GM12878 (cell line): Measurements from ENCODE around the gene CNN2. TPM values are rescaled to one million over a fixed set of nuclear protein-coding genes. Genes with fewer than 3 reads are reported as not detected.

Source experiments
- ATAC-seq: fragments of 200-7000 bp; cut with Tn5 transposase; 3 replicates; pipeline ENCODE4 v1.9.1; 2020; ENCODE audit warnings: mild to moderate bottlenecking, moderate library complexity
- BruUV-seq: library from RNA; stranded (reverse); fragments of 400-500 nt; replicated peaks from 2 replicates; lab custom pipeline; 2021; lab: Mats Ljungman, UMichigan
- CTCF ChIA-PET: fragments of 300-600 bp; sonication (Branson Sonifier 250); formaldehyde crosslinking; extraction: SDS; loops from one replicate; lab custom pipeline; 2021; ENCODE audit warnings: inconsistent platforms; lab: Yijun Ruan, JAX
- POLR2A ChIA-PET: fragments of 350-600 bp; formaldehyde crosslinking; extraction: SDS; loops from one replicate; lab custom pipeline; 2021; ENCODE audit warnings: inconsistent platforms; lab: Charles Lee
- RAD21 ChIA-PET: fragments of 300-600 bp; sonication (Branson Sonifier 250); formaldehyde crosslinking; loops from one replicate; lab custom pipeline; 2023; ENCODE audit warnings: antibody characterized with exemption; ENCODE audit not compliant: unreplicated experiment; lab: Charles Lee
- SMC1A ChIA-PET: fragments of 300-600 bp; sonication (Branson Sonifier 250); formaldehyde crosslinking; loops from one replicate; lab custom pipeline; 2023; ENCODE audit not compliant: unreplicated experiment, uncharacterized antibody; lab: Charles Lee
- DNase-seq: peaks from one replicate; pipeline ENCODE4 v3.0.0-alpha.2; 2011; ENCODE audit warnings: low read depth, low spot score
- FAIRE-seq: peaks from 3 replicates; lab custom pipeline; 2011; peaks lifted over from hg19 to GRCh38; lab: Jason Lieb, UNC
- H2AFZ ChIP-seq: 2 replicates; pipeline ENCODE4 v1.6.0; 2011; ENCODE audit warnings: low read depth, low read length, control low read depth; ENCODE audit not compliant: control insufficient read depth
- H3K27ac ChIP-seq: 2 replicates; pipeline ENCODE4 v1.5.1; 2011; ENCODE audit warnings: control low read depth; ENCODE audit not compliant: control insufficient read depth, insufficient read depth
- H3K27me3 ChIP-seq, 2 experiments: replicated peaks in 1 of 2; 2 replicates each; pipeline versions ENCODE4 v1.6.0 to v1.6.1; 2011; ENCODE audit warnings: low read length in 1 of 2; ENCODE audit not compliant: control insufficient read depth in 2 of 2, insufficient read depth in 2 of 2
- H3K36me3 ChIP-seq, 2 experiments: 2 replicates each; pipeline ENCODE4 v1.5.1; 2011; ENCODE audit warnings: low read length in 1 of 2; ENCODE audit not compliant: control insufficient read depth in 2 of 2, insufficient read depth in 2 of 2
- H3K4me1 ChIP-seq: 2 replicates; pipeline ENCODE4 v1.6.1; 2011; ENCODE audit warnings: mild to moderate bottlenecking, low read length, moderate library complexity, mixed read lengths; ENCODE audit not compliant: control insufficient read depth, insufficient read depth
- H3K4me2 ChIP-seq: 2 replicates; pipeline ENCODE4 v1.6.0; 2011; ENCODE audit warnings: control low read depth; ENCODE audit not compliant: control insufficient read depth, insufficient read depth
- H3K4me3 ChIP-seq: fragments of 200-600 bp; sonication (generic); 2 replicates; pipeline ENCODE4 v1.5.1; 2016
- H3K79me2 ChIP-seq: 2 replicates; pipeline ENCODE4 v1.6.0; 2011; ENCODE audit warnings: low read length; ENCODE audit not compliant: control insufficient read depth, insufficient read depth
- H3K9ac ChIP-seq: 2 replicates; pipeline ENCODE4 v1.8.0; 2011; ENCODE audit warnings: low read length, control low read depth, mixed read lengths; ENCODE audit not compliant: control insufficient read depth, insufficient read depth
- H3K9me3 ChIP-seq: replicated peaks from 3 replicates; pipeline ENCODE4 v1.5.1; 2011; ENCODE audit warnings: mild to moderate bottlenecking, low read length; ENCODE audit not compliant: control insufficient read depth, insufficient read depth
- H4K20me1 ChIP-seq: 2 replicates; pipeline ENCODE4 v1.6.0; 2011; ENCODE audit not compliant: control insufficient read depth, insufficient read depth
- BACH1 ChIP-seq: fragments of 450-650 bp; IDR thresholded peaks from 2 replicates; pipeline ENCODE4 v1.6.1; 2017; ENCODE audit warnings: mild to moderate bottlenecking, borderline replicate concordance
- EZH2 ChIP-seq: IDR thresholded peaks from 2 replicates; pipeline ENCODE4 v1.6.1; 2012; ENCODE audit warnings: low read depth, mild to moderate bottlenecking, control low read depth, inconsistent platforms, low read length, borderline replicate concordance; ENCODE audit not compliant: control insufficient read depth
- NFXL1 ChIP-seq: fragments of 450-650 bp; IDR thresholded peaks from 2 replicates; pipeline ENCODE4 v1.6.1; 2017; ENCODE audit warnings: antibody characterized with exemption, mild to moderate bottlenecking, borderline replicate concordance
- NFYA ChIP-seq: IDR thresholded peaks from 2 replicates; pipeline ENCODE4 v1.6.1; 2011; ENCODE audit warnings: low read depth, mild to moderate bottlenecking, low read length, improper control_type of control experiment, borderline replicate concordance
- RB1 ChIP-seq: fragments of 450-650 bp; formaldehyde crosslinking; IDR thresholded peaks from 2 replicates; pipeline ENCODE4 v1.6.1; 2017; ENCODE audit warnings: mild to moderate bottlenecking, borderline replicate concordance
- SMARCA5 ChIP-seq: fragments of 450-650 bp; IDR thresholded peaks from 2 replicates; pipeline ENCODE4 v1.6.1; 2017; ENCODE audit warnings: mild to moderate bottlenecking
- SREBF1 ChIP-seq: IDR thresholded peaks from 2 replicates; pipeline ENCODE4 v1.6.1; 2012; ENCODE audit warnings: mild to moderate bottlenecking, low read length
- SUPT20H ChIP-seq: IDR thresholded peaks from 2 replicates; pipeline ENCODE4 v1.6.1; 2011; ENCODE audit warnings: low read depth, mild to moderate bottlenecking, low read length, moderate library complexity, borderline replicate concordance; ENCODE audit not compliant: control insufficient read depth
- ZNF217 ChIP-seq: fragments of 450-650 bp; IDR thresholded peaks from 2 replicates; pipeline ENCODE4 v1.6.1; 2017; ENCODE audit warnings: antibody characterized with exemption, mild to moderate bottlenecking
- WGBS: methylation state at CpG from one replicate; pipeline ENCODE4 v1.1.6; 2016; ENCODE audit warnings: low lambda C conversion rate; ENCODE audit not compliant: insufficient replicate concordance, insufficient coverage; ENCODE audit errors: missing lambda C conversion rate; 5-methylcytosine and 5-hydroxymethylcytosine counted together
- in situ Hi-C: fragments of 300-500 bp; cut with MboI; formaldehyde crosslinking; loops from 9 replicates; pipeline ENCODE4 v1.14.3; 2018; ENCODE audit warnings: mixed read lengths
- intact Hi-C: fragments of 100-400 bp; cut with micrococcal nuclease; formaldehyde crosslinking; loops from one replicate; pipeline ENCODE4 v1.14.2; 2022; ENCODE audit not compliant: unreplicated experiment
- polyA plus RNA-seq, 11 experiments: library from polyadenylated mRNA; depleted of rRNA in 4 of 11; unstranded in 6 of 11; stranded (reverse) in 5 of 11; fragments of >200 nt; fragmentation: Nextera tagmentation in 4 of 11; fragmentation: Illumina TruSeq in 1 of 11; extraction: Ambion mirVana in 4 of 11; extraction: Trizol in 1 of 11; gene quantifications; 1 replicate in 1 of 11; 2 replicates in 10 of 11; pipeline versions ENCODE4 v1.2.1 to v1.2.3, GENCODE V29; 2011 to 2016; ENCODE audit warnings: inconsistent platforms in 2 of 11, missing spikeins in 2 of 11, low read depth in 1 of 11
- total RNA-seq, 4 experiments: library from RNA; depleted of rRNA in 3 of 4; stranded (reverse); fragments of >200 nt in 3 of 4; fragmentation: Illumina TruSeq in 1 of 4; extraction: Trizol in 1 of 4; gene quantifications; 2 replicates each; pipeline versions ENCODE4 v1.2.1 to v1.2.3, GENCODE V29; 2013 to 2021

CNN2 gene
- total and polyA plus RNA-seq, 10 of the 15 experiments (the other 5 are each of a cell fraction or from before 2014, with no cell fraction given) = 34.7 to 311 (median 172) TPM

GRCh38 chr19:1070931-1071791 lies 44.8 kb downstream of the CNN2 start:
- no peak overlapping the region for H3K27ac ChIP-seq
- CTCF ChIA-PET = no interaction called here
- SMC1A ChIA-PET = no interaction called here

GRCh38 chr19:1072371-1073015 lies 46.1 kb downstream of the CNN2 start:
- FAIRE-seq (no peak), ATAC-seq (no peak), DNase-seq (no peak)
- H3K9ac ChIP-seq = no peak overlapping the region
- no peak overlapping the region; the same call in 1 of the 2 replicates for H3K4me2 ChIP-seq
- H3K36me3 ChIP-seq = peaks cover 21 to 26% of the 10 kb centered on the region in 2 experiments
- in situ Hi-C loops (no loop called here), intact Hi-C loops (no loop called here)
- RAD21 ChIA-PET = no interaction called here
- no peaks in the 10 kb centered on the region for H4K20me1 ChIP-seq
- TF ChIP-seq SMARCA5 (0 out of 2 replicates have a peak, but pooled peaks have one; percentile 43), NFYA (no peak), ZNF217 (0 out of 2 replicates have a peak, but pooled peaks have one; percentile 60), SREBF1 (no peak)
- H3K27me3 ChIP-seq = no peaks in the 10 kb centered on the region
- no peak overlapping the region for H3K4me3 ChIP-seq
- POLR2A ChIA-PET = interaction anchor here (1.2 kb wide), 2 partner anchors 12 to 30 kb away, joined by 3 read pairs; no protein-coding TSS in a partner anchor
- CTCF ChIA-PET = no interaction called here
- WGBS = 77% methylated on average over 11 of the region's 11 CpGs
- H3K9me3 ChIP-seq = no peaks in the 10 kb centered on the region; the same call in 2 of the 3 replicates
- SMC1A ChIA-PET = interaction anchor here (1.0 kb wide), 1 partner anchor 33 kb away, joined by 3 read pairs; the partner anchor contains the start of gene ABCA7
- no TSS peak for BruUV-seq
- H3K27ac ChIP-seq = no peak overlapping the region
- H2AFZ ChIP-seq = no peak overlapping the region
- peaks cover 46% of the 10 kb centered on the region for H3K79me2 ChIP-seq
- peaks cover 30% of the 10 kb centered on the region for H3K4me1 ChIP-seq

More at GRCh38 chr19:1070931-1071791, 44.8 kb downstream of the CNN2 start:
- in situ Hi-C loops = no loop called here
- ChIA-PET POLR2A (no interaction called here), RAD21 (no interaction called here)
- Histone ChIP-seq H3K4me2 (peak overlapping the region; percentile 30; the same call in 1 of the 2 replicates), H3K4me3 (no peak overlapping the region), H4K20me1 (no peaks in the 10 kb centered on the region), H2AFZ (no peak overlapping the region), H3K27me3 (no peaks in the 10 kb centered on the region), H3K79me2 (peaks cover 49% of the 10 kb centered on the region), H3K9me3 (no peaks in the 10 kb centered on the region; the same call in 2 of the 3 replicates), H3K36me3 (peaks cover 20 to 26% of the 10 kb centered on the region in 2 experiments), H3K9ac (no peak overlapping the region), H3K4me1 (peaks cover 23% of the 10 kb centered on the region)
- no TSS peak for BruUV-seq
- intact Hi-C loops = no loop called here
- DNase-seq (no peak), ATAC-seq (no peak), FAIRE-seq (no peak)
- WGBS = 90% methylated on average over 47 of the region's 99 CpGs
- TF ChIP-seq EZH2 (no peak), RB1 (no peak), SUPT20H (no peak), BACH1 (no peak), NFXL1 (no peak)
